Mesenchymal stem cell (in vitro differentiated cells and primary cell): ENCODE measurements around the gene PHKG2.

Experiments used
- DNase-seq: peaks from one replicate; pipeline ENCODE4 v3.0.0-alpha.2; 2013
- H2AFZ ChIP-seq: one replicate; pipeline ENCODE4 v1.6.1; 2013; ENCODE audit warnings: low read depth, mild to moderate bottlenecking, control low read depth, inconsistent platforms, low read length, moderate library complexity
- H2AK5ac ChIP-seq: 2 replicates; pipeline ENCODE4 v1.6.1; 2013; ENCODE audit warnings: low read length, moderate library complexity, mild to moderate bottlenecking, inconsistent platforms; ENCODE audit not compliant: severe bottlenecking
- H2BK120ac ChIP-seq: one replicate; pipeline ENCODE4 v1.6.1; 2013; ENCODE audit warnings: low read depth, mild to moderate bottlenecking, inconsistent platforms, low read length, moderate library complexity
- H2BK12ac ChIP-seq, 2 experiments: one replicate each; pipeline ENCODE4 v1.6.1; 2013; ENCODE audit warnings: inconsistent platforms in 2 of 2, low read length in 2 of 2, mild to moderate bottlenecking in 2 of 2, moderate library complexity in 2 of 2, control low read depth in 1 of 2
- H2BK15ac ChIP-seq: one replicate; pipeline ENCODE4 v1.6.1; 2013; ENCODE audit warnings: mild to moderate bottlenecking, low read depth, inconsistent platforms; ENCODE audit not compliant: poor library complexity, severe bottlenecking
- H2BK5ac ChIP-seq: 2 replicates; pipeline ENCODE4 v1.6.1; 2013; ENCODE audit warnings: low read depth, mild to moderate bottlenecking, low read length, control low read depth, inconsistent platforms; ENCODE audit not compliant: poor library complexity, severe bottlenecking
- H3K14ac ChIP-seq, 2 experiments: one replicate each; pipeline ENCODE4 v1.6.1; 2013; ENCODE audit warnings: inconsistent platforms in 2 of 2, low read length in 2 of 2, control low read depth in 1 of 2, mild to moderate bottlenecking in 1 of 2, moderate library complexity in 1 of 2
- H3K18ac ChIP-seq, 2 experiments: one replicate each; pipeline ENCODE4 v1.6.1; 2013; ENCODE audit warnings: inconsistent platforms in 2 of 2, low read length in 2 of 2, control low read depth in 1 of 2, low read depth in 1 of 2, mild to moderate bottlenecking in 1 of 2
- H3K23ac ChIP-seq, 2 experiments: one replicate each; pipeline ENCODE4 v1.6.1; 2013; ENCODE audit warnings: inconsistent platforms in 2 of 2, low read length in 2 of 2, mild to moderate bottlenecking in 2 of 2, moderate library complexity in 2 of 2, control low read depth in 1 of 2
- H3K27ac ChIP-seq: 2 replicates; pipeline ENCODE4 v1.5.1; 2013; ENCODE audit warnings: mild to moderate bottlenecking, moderate library complexity, low read length, control low read depth, inconsistent platforms; ENCODE audit not compliant: poor library complexity, severe bottlenecking
- H3K27me3 ChIP-seq, 2 experiments: 2 replicates each; pipeline versions ENCODE4 v1.6.1 to v1.7.0; 2013; ENCODE audit warnings: low read length in 2 of 2, mild to moderate bottlenecking in 2 of 2, moderate library complexity in 2 of 2, control low read depth in 1 of 2, inconsistent platforms in 1 of 2; ENCODE audit not compliant: control insufficient read depth in 1 of 2, insufficient read depth in 1 of 2
- H3K36me3 ChIP-seq, 2 experiments: 2 replicates each; pipeline versions ENCODE4 v1.6.1 to v1.7.0; 2013; ENCODE audit warnings: low read length in 2 of 2, control low read depth in 1 of 2, inconsistent platforms in 1 of 2, low read depth in 1 of 2, mild to moderate bottlenecking in 1 of 2; ENCODE audit not compliant: insufficient read depth in 2 of 2, control insufficient read depth in 1 of 2
- H3K4ac ChIP-seq, 2 experiments: one replicate each; pipeline ENCODE4 v1.6.1; 2013; ENCODE audit warnings: inconsistent platforms in 2 of 2, low read length in 2 of 2, mild to moderate bottlenecking in 2 of 2, moderate library complexity in 2 of 2, control low read depth in 1 of 2, low read depth in 1 of 2
- H3K4me1 ChIP-seq: 2 replicates; pipeline ENCODE4 v1.6.1; 2013; ENCODE audit warnings: low read depth, low read length, control low read depth; ENCODE audit not compliant: control insufficient read depth, insufficient read depth
- H3K4me2 ChIP-seq: 2 replicates; pipeline ENCODE4 v1.6.1; 2013; ENCODE audit warnings: low read length, mild to moderate bottlenecking, inconsistent platforms; ENCODE audit not compliant: poor library complexity, severe bottlenecking
- H3K4me3 ChIP-seq, 2 experiments: 2 replicates each; pipeline versions ENCODE4 v1.5.1 to v1.7.0; 2013; ENCODE audit warnings: low read length in 2 of 2, mild to moderate bottlenecking in 2 of 2, control low read depth in 1 of 2, low read depth in 1 of 2; ENCODE audit not compliant: insufficient read depth in 1 of 2
- H3K79me1 ChIP-seq: replicated peaks from 2 replicates; pipeline ENCODE4 v1.6.1; 2013; ENCODE audit warnings: mild to moderate bottlenecking, control low read depth, low read length, inconsistent platforms; ENCODE audit not compliant: poor library complexity, severe bottlenecking
- H3K9ac ChIP-seq: 2 replicates; pipeline ENCODE4 v1.7.0; 2013; ENCODE audit warnings: mild to moderate bottlenecking, low read length, moderate library complexity
- H3K9me3 ChIP-seq: 2 replicates; pipeline ENCODE4 v1.7.0; 2013; ENCODE audit warnings: mild to moderate bottlenecking, low read length; ENCODE audit not compliant: control insufficient read depth
- H4K8ac ChIP-seq: one replicate; pipeline ENCODE4 v1.6.1; 2013; ENCODE audit warnings: inconsistent platforms, mild to moderate bottlenecking, low read length, moderate library complexity
- H4K91ac ChIP-seq: one replicate; pipeline ENCODE4 v1.6.1; 2013; ENCODE audit warnings: mild to moderate bottlenecking, low read length, inconsistent platforms
- WGBS: methylation state at CpG from one replicate; pipeline ENCODE4 v1.1.7; 2013; ENCODE audit warnings: mixed read lengths; 5-methylcytosine and 5-hydroxymethylcytosine counted together

PHKG2 gene

GRCh38 chr16:30771726-30772125 lies 23.5 kb downstream of the PHKG2 start:
- peak; percentile 33 for DNase-seq

GRCh38 chr16:30773826-30774225 lies 25.6 kb downstream of the PHKG2 start:
- WGBS = 96% methylated on average over 14 of the region's 14 CpGs

More at GRCh38 chr16:30771726-30772125, 23.5 kb downstream of the PHKG2 start:
- H3K14ac ChIP-seq = no peak overlapping the region
- no peak overlapping the region for H3K18ac ChIP-seq
- H3K23ac ChIP-seq = no peak overlapping the region
- H3K4me1 ChIP-seq = peaks cover 18% of the 10 kb centered on the region
- no peak overlapping the region for H4K91ac ChIP-seq
- WGBS = 77% methylated on average over 14 of the region's 14 CpGs
- no peak overlapping the region for H2AK5ac ChIP-seq
- H4K8ac ChIP-seq = no peak overlapping the region
- no peak overlapping the region for H2BK15ac ChIP-seq
- H3K27ac ChIP-seq = no peak overlapping the region
- H2BK5ac ChIP-seq = no peak overlapping the region
- H3K4ac ChIP-seq = no peak overlapping the region
- H2AFZ ChIP-seq = no peak overlapping the region
- H3K79me1 ChIP-seq = peaks cover 29% of the 10 kb centered on the region
- no peaks in the 10 kb centered on the region for H3K9me3 ChIP-seq
- no peak overlapping the region for H2BK12ac ChIP-seq
- no peak overlapping the region for H2BK120ac ChIP-seq
- no peak overlapping the region for H3K9ac ChIP-seq
- H3K36me3 ChIP-seq = peaks cover 78 to 81% of the 10 kb centered on the region in 2 experiments
- no peaks in the 10 kb centered on the region for H3K27me3 ChIP-seq
- H3K4me2 ChIP-seq = no peak overlapping the region
- H3K4me3 ChIP-seq = no peak overlapping the region

GRCh38 chr16:30774367-30775130 lies 26.3 kb downstream of the PHKG2 start:
- Histone ChIP-seq H2AFZ (no peak overlapping the region), H2AK5ac (no peak overlapping the region), H3K18ac (peak overlapping the region in 1 of 2 experiments; percentile 97), H3K4me2 (peak overlapping the region; percentile 85), H2BK15ac (no peak overlapping the region), H2BK5ac (no peak overlapping the region), H3K27me3 (no peaks in the 10 kb centered on the region), H4K91ac (peak overlapping the region; percentile 81), H3K36me3 (peaks cover 53 to 76% of the 10 kb centered on the region in 2 experiments), H3K27ac (peak overlapping the region; percentile 21), H3K14ac (no peak overlapping the region), H3K9me3 (no peaks in the 10 kb centered on the region), H2BK120ac (no peak overlapping the region), H3K9ac (peak overlapping the region; percentile 94), H2BK12ac (no peak overlapping the region), H3K23ac (peak overlapping the region in 1 of 2 experiments; percentile 28), H3K79me1 (peaks cover 28% of the 10 kb centered on the region), H3K4me3 (peak overlapping the region; percentile 68 to 90), H3K4me1 (peaks cover 19% of the 10 kb centered on the region), H3K4ac (peak overlapping the region in 1 of 2 experiments; percentile 58), H4K8ac (peak overlapping the region; percentile 86)
- 81% methylated on average over 8 of the region's 8 CpGs for WGBS
- no peak for DNase-seq

More at GRCh38 chr16:30773826-30774225, 25.6 kb downstream of the PHKG2 start:
- Histone ChIP-seq H2BK5ac (no peak overlapping the region), H4K91ac (no peak overlapping the region), H3K23ac (no peak overlapping the region), H3K27me3 (no peaks in the 10 kb centered on the region), H3K9ac (no peak overlapping the region), H3K14ac (no peak overlapping the region), H2AFZ (no peak overlapping the region), H3K4me2 (no peak overlapping the region), H2BK120ac (no peak overlapping the region), H3K4me1 (peaks cover 19% of the 10 kb centered on the region), H3K18ac (no peak overlapping the region), H3K4me3 (no peak overlapping the region), H3K9me3 (no peaks in the 10 kb centered on the region), H4K8ac (no peak overlapping the region), H3K36me3 (peaks cover 60 to 76% of the 10 kb centered on the region in 2 experiments), H2BK12ac (no peak overlapping the region), H3K4ac (no peak overlapping the region), H3K27ac (no peak overlapping the region), H2BK15ac (no peak overlapping the region), H2AK5ac (no peak overlapping the region), H3K79me1 (peaks cover 28% of the 10 kb centered on the region)
- no peak for DNase-seq

- H2BK120ac ChIP-seq = no peak overlapping the region
- H4K8ac ChIP-seq = peak overlapping the region; percentile 86
- no peak overlapping the region for H2BK5ac ChIP-seq
- no peak overlapping the region for H3K14ac ChIP-seq
- no peak overlapping the region for H2AK5ac ChIP-seq
- peak overlapping the region; percentile 81 for H4K91ac ChIP-seq
- DNase-seq = no peak
- WGBS = 33% methylated on average over 9 of the region's 15 CpGs
- H2BK12ac ChIP-seq = no peak overlapping the region
- H3K79me1 ChIP-seq = peaks cover 29% of the 10 kb centered on the region
- no peak overlapping the region for H3K23ac ChIP-seq
- no peak overlapping the region for H2BK15ac ChIP-seq
- H3K18ac ChIP-seq = peak overlapping the region; percentile 37 to 97
- no peak overlapping the region for H2AFZ ChIP-seq
- no peaks in the 10 kb centered on the region for H3K27me3 ChIP-seq
- H3K9ac ChIP-seq = peak overlapping the region; percentile 94
- H3K27ac ChIP-seq = peak overlapping the region; percentile 21
- peak overlapping the region; percentile 85 for H3K4me2 ChIP-seq
- H3K9me3 ChIP-seq = no peaks in the 10 kb centered on the region
- H3K4me3 ChIP-seq = peak overlapping the region; percentile 68 to 90
- peak overlapping the region; percentile 29 to 58 for H3K4ac ChIP-seq
- peaks cover 19% of the 10 kb centered on the region for H3K4me1 ChIP-seq
- H3K36me3 ChIP-seq = peaks cover 50 to 76% of the 10 kb centered on the region in 2 experiments
These were observed 26.8 kb downstream of the PHKG2 start for GRCh38 chr16:30775131-30775391.
